ENCODE results near the gene PBX1. TPM values are rescaled to one million over a fixed set of nuclear protein-coding genes. Genes with fewer than 3 reads are reported as not detected.
A peak's percentile ranks its signal among the peaks of the same experiment; 100 is the strongest.

The PBX1 gene
- total RNA-seq, 1 experiment from 2014 or later, result 102 TPM

- DNase-seq (ENCODE audit: low spot score) (no peak), ATAC-seq (peak; percentile 69)
- no peak for TF ChIP-seq GABPB1 (CRISPR knock-in tag; IDR thresholded peaks at IDR 0.05)
- no peak for TF ChIP-seq USF2 (CRISPR knock-in tag; IDR thresholded peaks at IDR 0.05)
- no peak for TF ChIP-seq ZNF121 (CRISPR knock-in tag; IDR thresholded peaks at IDR 0.05)
- no peak for TF ChIP-seq NFATC4 (CRISPR knock-in tag; IDR thresholded peaks at IDR 0.05)
- TF ChIP-seq ATF1 (CRISPR knock-in tag; IDR thresholded peaks at IDR 0.05), result no peak
- no peak for TF ChIP-seq CREB1 (CRISPR knock-in tag; IDR thresholded peaks at IDR 0.05)
- TF ChIP-seq RELA (CRISPR knock-in tag; IDR thresholded peaks at IDR 0.05; ENCODE audit: borderline replicate concordance), result no peak
- TF ChIP-seq PREB (CRISPR knock-in tag; IDR thresholded peaks at IDR 0.05; ENCODE audit: borderline replicate concordance), result no peak
- no peak for TF ChIP-seq KAT7 (CRISPR knock-in tag; IDR thresholded peaks at IDR 0.05; ENCODE audit: borderline replicate concordance)
- no peak for TF ChIP-seq ZNF317 (CRISPR knock-in tag; IDR thresholded peaks at IDR 0.05; ENCODE audit: borderline replicate concordance, low read depth)
- no peak for TF ChIP-seq SMAD3 (CRISPR knock-in tag; IDR thresholded peaks at IDR 0.05; ENCODE audit: borderline replicate concordance)
- TF ChIP-seq CREM (CRISPR knock-in tag; IDR thresholded peaks at IDR 0.05), result no peak
- no peak for TF ChIP-seq FOXP1 (CRISPR knock-in tag; IDR thresholded peaks at IDR 0.05; ENCODE audit: borderline replicate concordance)
- TF ChIP-seq MAX (CRISPR knock-in tag; IDR thresholded peaks at IDR 0.05), result no peak
- ChIA-PET CTCF (interaction anchor here (1.0 kb wide), 1 partner anchor 217 kb away, joined by 3 read pairs; no protein-coding TSS in a partner anchor), POLR2A (no interaction called here)
- Mint-ChIP-seq H3K4me1 (peaks cover 14% of the 10 kb centered on the region), H3K27me3 (ENCODE audit: low read depth) (peaks cover 4% of the 10 kb centered on the region; the same call in 1 of the 2 replicates), H3K27ac (no peak overlapping the region), H3K36me3 (no peaks in the 10 kb centered on the region), H3K4me3 (no peak overlapping the region), H3K9me3 (peaks cover 4% of the 10 kb centered on the region; the same call in 1 of the 2 replicates)
Measured at GRCh38 chr1:164855716-164856329, 296.8 kb downstream of the PBX1 start.

GRCh38 chr1:164856381-164856780 lies 297.4 kb downstream of the PBX1 start:
- Mint-ChIP-seq H3K36me3 (no peaks in the 10 kb centered on the region), H3K4me3 (no peak overlapping the region), H3K27me3 (ENCODE audit: low read depth) (peaks cover 6% of the 10 kb centered on the region), H3K27ac (no peak overlapping the region), H3K4me1 (peaks cover 14% of the 10 kb centered on the region), H3K9me3 (peaks cover 5% of the 10 kb centered on the region)
- POLR2A ChIA-PET, result no interaction called here
- CTCF ChIA-PET, result no interaction called here
- no peak for DNase-seq (ENCODE audit: low spot score)
- ATAC-seq, result no peak
- TF ChIP-seq MLX (CRISPR knock-in tag; IDR thresholded peaks at IDR 0.05), result no peak
- TF ChIP-seq NR1H2 (CRISPR knock-in tag; IDR thresholded peaks at IDR 0.05), result no peak
- no peak for TF ChIP-seq MXD4 (CRISPR knock-in tag; IDR thresholded peaks at IDR 0.05; ENCODE audit: borderline replicate concordance)
- no peak for TF ChIP-seq ZNF121 (CRISPR knock-in tag; IDR thresholded peaks at IDR 0.05)
- TF ChIP-seq MAX (CRISPR knock-in tag; IDR thresholded peaks at IDR 0.05), result no peak
- TF ChIP-seq ZNF396 (CRISPR knock-in tag; IDR thresholded peaks at IDR 0.05; ENCODE audit: borderline replicate concordance), result no peak
- TF ChIP-seq JUN (CRISPR knock-in tag; IDR thresholded peaks at IDR 0.05), result no peak
- no peak for TF ChIP-seq SOX15 (CRISPR knock-in tag; IDR thresholded peaks at IDR 0.05)
- TF ChIP-seq E2F5 (CRISPR knock-in tag; IDR thresholded peaks at IDR 0.05), result no peak
- TF ChIP-seq NFE2L1 (CRISPR knock-in tag; IDR thresholded peaks at IDR 0.05), result no peak
- TF ChIP-seq ZNF423 (CRISPR knock-in tag; IDR thresholded peaks at IDR 0.05), result no peak
- TF ChIP-seq MYBL2 (CRISPR knock-in tag; IDR thresholded peaks at IDR 0.05), result no peak
- TF ChIP-seq ZNF138 (CRISPR knock-in tag; conservative IDR thresholded peaks at IDR 0.05), result no peak
- no peak for TF ChIP-seq PRDM15 (CRISPR knock-in tag; IDR thresholded peaks at IDR 0.05)
- no peak for TF ChIP-seq ZNF512 (CRISPR knock-in tag; IDR thresholded peaks at IDR 0.05; ENCODE audit: borderline replicate concordance)
